HEK293 (cell line): ENCODE data around the gene EMP3.
A peak's percentile ranks its signal among the peaks of the same experiment; 100 is the strongest.
"Not testable (repeated sequence)": the region's sequence is repeated elsewhere in the genome, so short reads cannot be mapped to it uniquely, and the experiment has no call there.

Experiments
- CTCF ChIA-PET: fragments of 350-600 bp; formaldehyde crosslinking; extraction: SDS; loops from one replicate; lab custom pipeline; 2021; ENCODE audit warnings: antibody characterized with exemption; lab: Yijun Ruan, JAX
- POLR2A ChIA-PET: fragments of 300-600 bp; formaldehyde crosslinking; extraction: SDS; loops from one replicate; lab custom pipeline; 2020; ENCODE audit warnings: antibody characterized with exemption, inconsistent platforms; lab: Yijun Ruan, JAX
- H3K27ac ChIP-seq: fragments of 200-500 bp; sonication (Bioruptor generic); 2 replicates; pipeline ENCODE4 v1.5.1; 2014; ENCODE audit warnings: low read depth, low read length, control low read depth, inconsistent platforms; ENCODE audit errors: extremely low read depth
- H3K36me3 ChIP-seq, 2 experiments: fragments of 200-500 bp in 1 of 2; sonication (Bioruptor generic) in 1 of 2; 1 replicate in 1 of 2; 2 replicates in 1 of 2; pipeline ENCODE4 v1.5.1; 2014 to 2017; ENCODE audit warnings: inconsistent platforms in 2 of 2, low read length in 2 of 2; ENCODE audit not compliant: control insufficient read depth in 2 of 2, insufficient read depth in 1 of 2
- H3K4me1 ChIP-seq: fragments of 200-500 bp; sonication (Bioruptor generic); 2 replicates; pipeline ENCODE4 v1.5.1; 2014; ENCODE audit warnings: mild to moderate bottlenecking, low read length, inconsistent platforms; ENCODE audit not compliant: control insufficient read depth, insufficient read depth
- H3K4me3 ChIP-seq: 2 replicates; pipeline ENCODE4 v1.5.1; 2011; ENCODE audit warnings: low read depth, mild to moderate bottlenecking, control low read depth, low read length, moderate library complexity
- H3K9me3 ChIP-seq: fragments of 200-500 bp; sonication (Bioruptor generic); 2 replicates; pipeline ENCODE4 v1.5.1; 2014; ENCODE audit warnings: low read depth, low read length, inconsistent platforms; ENCODE audit not compliant: control insufficient read depth, insufficient read depth
- KLF8 ChIP-seq: fragments of 450-650 bp; formaldehyde crosslinking; IDR thresholded peaks from 2 replicates; pipeline ENCODE4 v1.5.1; 2016; ENCODE audit warnings: missing biosample characterization, missing genetic modification characterization
- SP2 ChIP-seq: fragments of 450-650 bp; formaldehyde crosslinking; IDR thresholded peaks from 2 replicates; pipeline ENCODE4 v1.5.1; 2016; ENCODE audit warnings: missing biosample characterization, missing genetic modification characterization
- ZBTB17 ChIP-seq: fragments of 450-650 bp; formaldehyde crosslinking; IDR thresholded peaks from 2 replicates; pipeline ENCODE4 v1.5.1; 2016; ENCODE audit warnings: missing biosample characterization, missing genetic modification characterization
- ZBTB20 ChIP-seq: fragments of 450-650 bp; formaldehyde crosslinking; IDR thresholded peaks from 2 replicates; pipeline ENCODE4 v1.5.1; 2016; ENCODE audit warnings: missing biosample characterization, missing genetic modification characterization
- ZNF221 ChIP-seq: fragments of 450-650 bp; formaldehyde crosslinking; IDR thresholded peaks from 2 replicates; pipeline ENCODE4 v1.5.1; 2017; ENCODE audit warnings: missing biosample characterization, missing genetic modification characterization, borderline replicate concordance
- ZNF362 ChIP-seq: fragments of 450-650 bp; formaldehyde crosslinking; IDR thresholded peaks from 2 replicates; pipeline ENCODE4 v1.5.1; 2016; ENCODE audit warnings: missing biosample characterization, missing genetic modification characterization
- ZNF366 ChIP-seq: fragments of 450-650 bp; formaldehyde crosslinking; conservative IDR thresholded peaks from 2 replicates; pipeline ENCODE4 v1.5.1; 2016; ENCODE audit warnings: missing biosample characterization, missing genetic modification characterization
- ZNF37A ChIP-seq: fragments of 450-650 bp; IDR thresholded peaks from 2 replicates; pipeline ENCODE4 v1.5.1; 2018; ENCODE audit warnings: missing biosample characterization, missing genetic modification characterization
- ZNF433 ChIP-seq: fragments of 450-650 bp; formaldehyde crosslinking; IDR thresholded peaks from 2 replicates; pipeline ENCODE4 v1.5.1; 2016; ENCODE audit warnings: missing biosample characterization, missing genetic modification characterization, low read depth
- ZNF488 ChIP-seq: fragments of 450-650 bp; formaldehyde crosslinking; IDR thresholded peaks from 2 replicates; pipeline ENCODE4 v1.5.1; 2016; ENCODE audit warnings: missing biosample characterization, missing genetic modification characterization
- ZNF548 ChIP-seq: fragments of 450-650 bp; formaldehyde crosslinking; IDR thresholded peaks from 2 replicates; pipeline ENCODE4 v1.5.1; 2016; ENCODE audit warnings: missing biosample characterization, missing genetic modification characterization
- ZNF571 ChIP-seq: fragments of 450-650 bp; formaldehyde crosslinking; IDR thresholded peaks from 2 replicates; pipeline ENCODE4 v1.5.0; 2017; ENCODE audit warnings: missing biosample characterization, missing genetic modification characterization
- ZNF610 ChIP-seq: fragments of 450-650 bp; formaldehyde crosslinking; IDR thresholded peaks from 2 replicates; pipeline ENCODE4 v1.5.1; 2016; ENCODE audit warnings: missing biosample characterization, missing genetic modification characterization, borderline replicate concordance
- ZNF621 ChIP-seq: fragments of 450-650 bp; formaldehyde crosslinking; IDR thresholded peaks from 2 replicates; pipeline ENCODE4 v1.5.1; 2017; ENCODE audit warnings: missing biosample characterization, missing genetic modification characterization
- ZNF677 ChIP-seq: fragments of 450-650 bp; IDR thresholded peaks from 2 replicates; pipeline ENCODE4 v1.5.0; 2018; ENCODE audit warnings: missing biosample characterization, mild to moderate bottlenecking, missing genetic modification characterization, moderate library complexity
- ZNF707 ChIP-seq: fragments of 450-650 bp; formaldehyde crosslinking; IDR thresholded peaks from 2 replicates; pipeline ENCODE4 v1.5.1; 2016; ENCODE audit warnings: missing biosample characterization, missing genetic modification characterization
- TF ChIP-seq, protein P1 (sequence below): fragments of 450-650 bp; formaldehyde crosslinking; IDR thresholded peaks from 2 replicates; pipeline ENCODE4 v1.5.1; 2016; ENCODE audit warnings: missing biosample characterization, missing genetic modification characterization, low read depth
- TF ChIP-seq, protein P2 (sequence below): fragments of 450-650 bp; formaldehyde crosslinking; conservative IDR thresholded peaks from 2 replicates; pipeline ENCODE4 v1.5.1; 2016; ENCODE audit warnings: low read depth, missing biosample characterization, missing genetic modification characterization

Gene EMP3

DNA sequence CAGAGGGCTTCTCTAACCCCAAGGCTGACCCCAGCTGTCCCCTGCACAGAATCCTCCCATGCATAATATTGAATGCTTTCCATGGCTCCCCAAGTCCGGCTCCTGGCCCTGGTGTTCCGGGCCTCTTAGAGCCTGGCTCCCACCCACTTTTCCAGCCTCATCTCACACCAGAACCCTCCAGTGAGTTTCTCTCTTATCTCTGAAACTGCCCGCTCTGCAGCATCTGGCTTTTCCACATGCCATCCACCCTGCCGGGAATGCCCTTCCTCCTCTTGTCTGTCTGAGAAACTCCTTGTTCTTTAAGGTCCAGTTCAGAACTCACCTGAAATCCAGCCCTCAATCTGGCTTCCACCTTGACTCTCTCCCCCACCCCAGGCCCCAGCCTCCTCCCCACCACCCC is 45.6 kb downstream of the EMP3 start:
- CTCF ChIA-PET, result interaction anchor here (1.0 kb wide), 1 partner anchor 20 kb away, joined by 4 read pairs; the partner anchor contains the start of gene KDELR1

DNA sequence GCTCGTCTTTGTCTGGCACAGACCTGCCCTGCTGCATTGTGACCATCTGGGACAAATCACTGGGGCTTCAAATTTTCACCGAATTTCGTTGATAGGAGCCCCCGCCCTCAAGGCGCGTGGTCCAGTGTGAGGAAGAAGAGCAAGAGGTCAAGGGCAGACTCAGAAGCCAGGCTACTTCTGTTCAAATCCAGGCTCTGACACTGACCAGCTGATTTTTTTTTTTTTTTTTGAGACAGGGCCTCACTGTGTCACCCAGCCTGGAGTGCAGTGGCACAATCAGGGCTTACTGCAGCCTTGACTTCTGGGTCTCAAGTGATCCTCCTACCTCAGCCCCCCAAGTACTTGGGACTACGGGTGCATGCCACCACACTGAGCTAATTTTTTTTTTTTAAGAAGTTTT is 46.0 kb downstream of the EMP3 start:
- Histone ChIP-seq H3K27ac (no peak overlapping the region), H3K36me3 (no peaks in the 10 kb centered on the region; a peak in 1 of 3 replicates), H3K4me3 (no peak overlapping the region), H3K9me3 (no peaks in the 10 kb centered on the region), H3K4me1 (peaks cover 12% of the 10 kb centered on the region)
- ChIA-PET POLR2A (interaction anchor here (0.5 to 1.1 kb wide), 3 partner anchors 39 to 50 kb away, joined by 4 to 5 read pairs (median 4); no protein-coding TSS in a partner anchor), CTCF (interaction anchor here (0.6 kb wide), 1 partner anchor 16 kb away, joined by 3 read pairs; no protein-coding TSS in a partner anchor)
- no peak for TF ChIP-seq ZNF621
- no peak for TF ChIP-seq ZNF610
- 0 out of 2 replicates have a peak, but pooled peaks have one; percentile 13 for TF ChIP-seq ZNF362 (tag by site-specific recombination)

More for the DNA sequence above, 45.6 kb downstream of the EMP3 start:
- TF ChIP-seq ZBTB20 (tag by site-specific recombination) (no peak), SP2 (no peak), ZNF37A (tag by site-specific recombination) (no peak), ZNF488 (tag by site-specific recombination) (no peak), ZNF571 (no peak), ZNF221 (tag by site-specific recombination) (no peak), ZNF677 (tag by site-specific recombination) (no peak), ZNF433 (tag by site-specific recombination) (no peak), KLF8 (tag by site-specific recombination) (no peak), ZNF548 (no peak), ZNF707 (tag by site-specific recombination) (no peak), ZBTB17 (tag by site-specific recombination) (no peak), ZNF366 (tag by site-specific recombination) (no peak)
- TF ChIP-seq, protein P1, sequence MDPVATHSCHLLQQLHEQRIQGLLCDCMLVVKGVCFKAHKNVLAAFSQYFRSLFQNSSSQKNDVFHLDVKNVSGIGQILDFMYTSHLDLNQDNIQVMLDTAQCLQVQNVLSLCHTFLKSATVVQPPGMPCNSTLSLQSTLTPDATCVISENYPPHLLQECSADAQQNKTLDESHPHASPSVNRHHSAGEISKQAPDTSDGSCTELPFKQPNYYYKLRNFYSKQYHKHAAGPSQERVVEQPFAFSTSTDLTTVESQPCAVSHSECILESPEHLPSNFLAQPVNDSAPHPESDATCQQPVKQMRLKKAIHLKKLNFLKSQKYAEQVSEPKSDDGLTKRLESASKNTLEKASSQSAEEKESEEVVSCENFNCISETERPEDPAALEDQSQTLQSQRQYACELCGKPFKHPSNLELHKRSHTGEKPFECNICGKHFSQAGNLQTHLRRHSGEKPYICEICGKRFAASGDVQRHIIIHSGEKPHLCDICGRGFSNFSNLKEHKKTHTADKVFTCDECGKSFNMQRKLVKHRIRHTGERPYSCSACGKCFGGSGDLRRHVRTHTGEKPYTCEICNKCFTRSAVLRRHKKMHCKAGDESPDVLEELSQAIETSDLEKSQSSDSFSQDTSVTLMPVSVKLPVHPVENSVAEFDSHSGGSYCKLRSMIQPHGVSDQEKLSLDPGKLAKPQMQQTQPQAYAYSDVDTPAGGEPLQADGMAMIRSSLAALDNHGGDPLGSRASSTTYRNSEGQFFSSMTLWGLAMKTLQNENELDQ, result no peak
- TF ChIP-seq, protein P2, sequence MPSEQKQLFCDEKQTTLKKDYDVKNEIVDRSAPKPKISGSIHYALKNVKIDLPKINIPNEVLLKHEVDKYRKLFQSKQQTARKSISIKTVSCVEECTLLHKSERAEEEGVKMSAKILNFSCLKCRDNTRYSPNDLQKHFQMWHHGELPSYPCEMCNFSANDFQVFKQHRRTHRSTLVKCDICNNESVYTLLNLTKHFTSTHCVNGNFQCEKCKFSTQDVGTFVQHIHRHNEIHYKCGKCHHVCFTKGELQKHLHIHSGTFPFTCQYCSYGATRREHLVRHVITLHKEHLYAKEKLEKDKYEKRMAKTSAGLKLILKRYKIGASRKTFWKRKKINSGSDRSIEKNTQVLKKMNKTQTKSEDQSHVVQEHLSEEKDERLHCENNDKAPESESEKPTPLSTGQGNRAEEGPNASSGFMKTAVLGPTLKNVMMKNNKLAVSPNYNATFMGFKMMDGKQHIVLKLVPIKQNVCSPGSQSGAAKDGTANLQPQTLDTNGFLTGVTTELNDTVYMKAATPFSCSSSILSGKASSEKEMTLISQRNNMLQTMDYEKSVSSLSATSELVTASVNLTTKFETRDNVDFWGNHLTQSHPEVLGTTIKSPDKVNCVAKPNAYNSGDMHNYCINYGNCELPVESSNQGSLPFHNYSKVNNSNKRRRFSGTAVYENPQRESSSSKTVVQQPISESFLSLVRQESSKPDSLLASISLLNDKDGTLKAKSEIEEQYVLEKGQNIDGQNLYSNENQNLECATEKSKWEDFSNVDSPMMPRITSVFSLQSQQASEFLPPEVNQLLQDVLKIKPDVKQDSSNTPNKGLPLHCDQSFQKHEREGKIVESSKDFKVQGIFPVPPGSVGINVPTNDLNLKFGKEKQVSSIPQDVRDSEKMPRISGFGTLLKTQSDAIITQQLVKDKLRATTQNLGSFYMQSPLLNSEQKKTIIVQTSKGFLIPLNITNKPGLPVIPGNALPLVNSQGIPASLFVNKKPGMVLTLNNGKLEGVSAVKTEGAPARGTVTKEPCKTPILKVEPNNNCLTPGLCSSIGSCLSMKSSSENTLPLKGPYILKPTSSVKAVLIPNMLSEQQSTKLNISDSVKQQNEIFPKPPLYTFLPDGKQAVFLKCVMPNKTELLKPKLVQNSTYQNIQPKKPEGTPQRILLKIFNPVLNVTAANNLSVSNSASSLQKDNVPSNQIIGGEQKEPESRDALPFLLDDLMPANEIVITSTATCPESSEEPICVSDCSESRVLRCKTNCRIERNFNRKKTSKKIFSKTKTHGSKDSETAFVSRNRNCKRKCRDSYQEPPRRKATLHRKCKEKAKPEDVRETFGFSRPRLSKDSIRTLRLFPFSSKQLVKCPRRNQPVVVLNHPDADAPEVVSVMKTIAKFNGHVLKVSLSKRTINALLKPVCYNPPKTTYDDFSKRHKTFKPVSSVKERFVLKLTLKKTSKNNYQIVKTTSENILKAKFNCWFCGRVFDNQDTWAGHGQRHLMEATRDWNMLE, result no peak
- Histone ChIP-seq H3K27ac (no peak overlapping the region), H3K36me3 (no peaks in the 10 kb centered on the region; a peak in 1 of 3 replicates), H3K9me3 (no peaks in the 10 kb centered on the region), H3K4me3 (no peak overlapping the region), H3K4me1 (peaks cover 12% of the 10 kb centered on the region)
- POLR2A ChIA-PET, result interaction anchor here (0.5 to 1.1 kb wide), 3 partner anchors 39 to 50 kb away, joined by 4 to 5 read pairs (median 4); no protein-coding TSS in a partner anchor

- H3K4me1 ChIP-seq, result peaks cover 12% of the 10 kb centered on the region
- CTCF ChIA-PET, result interaction anchor here (0.6 kb wide), 1 partner anchor 15 kb away, joined by 3 read pairs; no protein-coding TSS in a partner anchor
These were observed 46.4 kb downstream of the EMP3 start for GRCh38 chr19:48371771-48372170.

More at GRCh38 chr19:48371771-48372170, 46.4 kb downstream of the EMP3 start:
- H3K9me3 ChIP-seq, H3K27ac ChIP-seq, H3K36me3 ChIP-seq, H3K4me3 ChIP-seq: not testable (repeated sequence)
- POLR2A ChIA-PET, result interaction anchor here (0.6 to 1.1 kb wide), 2 partner anchors 43 to 50 kb away, joined by 4 read pairs; no protein-coding TSS in a partner anchor
